Thoracic aorta (tissue), 2 donors: Measurements from ENCODE around the gene SIK3. TPM values are rescaled to one million over a fixed set of nuclear protein-coding genes. Genes with fewer than 3 reads are reported as not detected.

ENCODE experiments used
- ATAC-seq: fragments of 150-250 bp; one replicate; pipeline ENCODE4 v1.8.0; 2017; ENCODE audit warnings: low read depth; ENCODE audit not compliant: insufficient number of reproducible peaks, low FRiP score
- DNase-seq: peaks from one replicate; pipeline ENCODE4 v3.0.0-alpha.2; 2020; ENCODE audit warnings: low spot score
- H3K27ac ChIP-seq, 2 donors: fragments of 200-600 bp; sonication (generic); 1 replicate in 1 of 2; 2 replicates in 1 of 2; pipeline ENCODE4 v1.5.1; 2016; ENCODE audit warnings: mild to moderate bottlenecking in 2 of 2, moderate library complexity in 2 of 2
- H3K27me3 ChIP-seq: fragments of 200-600 bp; sonication (generic); replicated peaks from 2 replicates; pipeline ENCODE4 v1.6.0; 2016; ENCODE audit warnings: mild to moderate bottlenecking; ENCODE audit not compliant: insufficient read depth
- H3K36me3 ChIP-seq: fragments of 200-600 bp; sonication (generic); one replicate; pipeline ENCODE4 v1.5.1; 2016
- H3K4me1 ChIP-seq, 2 donors: fragments of 200-600 bp; sonication (generic); 1 replicate in 1 of 2; 2 replicates in 1 of 2; pipeline versions ENCODE4 v1.5.1 to v1.6.0; 2016; ENCODE audit warnings: low read depth in 2 of 2, mild to moderate bottlenecking in 1 of 2; ENCODE audit not compliant: control insufficient read depth in 1 of 2
- H3K4me3 ChIP-seq: fragments of 200-600 bp; sonication (generic); 2 replicates; pipeline ENCODE4 v1.5.1; 2016; ENCODE audit warnings: mild to moderate bottlenecking
- H3K9me3 ChIP-seq: fragments of 200-600 bp; sonication (generic); 2 replicates; pipeline ENCODE4 v1.5.1; 2016
- CTCF ChIP-seq: fragments of 200-600 bp; sonication (generic); IDR thresholded peaks from one replicate; pipeline ENCODE4 v1.5.1; 2019; ENCODE audit warnings: antibody characterized with exemption
- total RNA-seq, 2 donors: library from RNA; depleted of rRNA; stranded (reverse); fragments of >200 nt; gene quantifications; one replicate each; pipeline versions ENCODE4 v1.1.0 to v1.2.3, GENCODE V29; 2016

The SIK3 gene
- total RNA-seq, 2 donors from 2014 or later = 32.9 to 53.7 TPM

GRCh38 chr11:116930586-116930985 is 167.6 kb downstream of the SIK3 start:
- peak overlapping the region in 1 of 2 donors; percentile 2 for H3K27ac ChIP-seq
- peaks cover 29 to 35% of the 10 kb centered on the region in 2 donors for H3K4me1 ChIP-seq

GRCh38 chr11:116930177-116930576 is 168.1 kb downstream of the SIK3 start:
- TF ChIP-seq CTCF = no peak
- no peak for ATAC-seq
- no peaks in the 10 kb centered on the region for H3K36me3 ChIP-seq
- no peaks in the 10 kb centered on the region for H3K27me3 ChIP-seq
- peaks cover 29 to 35% of the 10 kb centered on the region in 2 donors for H3K4me1 ChIP-seq
- H3K27ac ChIP-seq = peak overlapping the region in 1 of 2 donors; percentile 2
- H3K4me3 ChIP-seq = peak overlapping the region; percentile 51
- H3K9me3 ChIP-seq = no peaks in the 10 kb centered on the region
- DNase-seq = no peak

More at GRCh38 chr11:116930586-116930985, 167.6 kb downstream of the SIK3 start:
- H3K27me3 ChIP-seq = no peaks in the 10 kb centered on the region
- no peaks in the 10 kb centered on the region for H3K9me3 ChIP-seq
- no peaks in the 10 kb centered on the region for H3K36me3 ChIP-seq
- ATAC-seq = no peak
- peak overlapping the region; percentile 51 for H3K4me3 ChIP-seq
- TF ChIP-seq CTCF = no peak
- no peak for DNase-seq

GRCh38 chr11:116929414-116930090 is 168.7 kb downstream of the SIK3 start:
- DNase-seq = no peak
- ATAC-seq = no peak
- Histone ChIP-seq H3K27me3 (no peaks in the 10 kb centered on the region), H3K36me3 (no peaks in the 10 kb centered on the region), H3K4me1 (peaks cover 29 to 35% of the 10 kb centered on the region in 2 donors), H3K9me3 (no peaks in the 10 kb centered on the region), H3K27ac (peak overlapping the region in 1 of 2 donors; percentile 2), H3K4me3 (peak overlapping the region; percentile 51)
- TF ChIP-seq CTCF = no peak

GRCh38 chr11:116928845-116929244 is 169.4 kb downstream of the SIK3 start:
- no peak for TF ChIP-seq CTCF
- no peaks in the 10 kb centered on the region for H3K9me3 ChIP-seq
- no peak for DNase-seq
- no peaks in the 10 kb centered on the region for H3K36me3 ChIP-seq
- no peak for ATAC-seq
- no peak overlapping the region for H3K27ac ChIP-seq
- H3K4me1 ChIP-seq = peaks cover 29 to 35% of the 10 kb centered on the region in 2 donors
- H3K27me3 ChIP-seq = no peaks in the 10 kb centered on the region
- H3K4me3 ChIP-seq = no peak overlapping the region

GRCh38 chr11:116928102-116928777 is 170.0 kb downstream of the SIK3 start:
- no peak for ATAC-seq
- Histone ChIP-seq H3K4me3 (no peak overlapping the region), H3K27me3 (no peaks in the 10 kb centered on the region), H3K9me3 (no peaks in the 10 kb centered on the region), H3K4me1 (peaks cover 29 to 35% of the 10 kb centered on the region in 2 donors), H3K27ac (no peak overlapping the region), H3K36me3 (no peaks in the 10 kb centered on the region)
- DNase-seq = no peak
- TF ChIP-seq CTCF = no peak
